Stimulated activated CD4-positive, alpha-beta T cell treated with anti-CD3 and anti-CD28 coated beads, Interleukin-4, amount 100 ng/mL, for 48 hours (primary cell): Measurements from ENCODE around the gene CXCL3.

Source experiments
- DNase-seq, 2 donors: peaks; one replicate each; pipeline ENCODE4 v3.0.0-alpha.2; 2020; ENCODE audit warnings: low read depth in 2 of 2

The CXCL3 gene

DNA sequence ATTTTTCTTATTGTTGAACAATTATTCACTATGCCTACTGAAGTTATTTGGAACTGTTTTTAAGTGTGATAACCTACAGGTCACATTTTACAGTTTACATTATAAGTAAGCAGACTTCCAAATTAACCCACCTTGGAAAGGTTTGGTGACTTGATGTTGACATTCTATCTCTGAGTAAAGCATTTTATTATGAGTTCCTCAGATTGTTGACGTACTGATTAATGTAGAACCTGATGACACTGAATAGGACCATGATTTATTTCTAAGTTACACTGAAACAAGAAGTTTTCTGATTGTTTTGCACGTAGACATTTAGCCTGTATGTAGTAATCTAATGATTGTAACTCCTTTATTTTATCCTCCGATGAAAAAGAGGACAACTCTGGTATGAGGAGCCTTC lies 17.0 kb upstream of the CXCL3 start:
- no peak for DNase-seq

DNA sequence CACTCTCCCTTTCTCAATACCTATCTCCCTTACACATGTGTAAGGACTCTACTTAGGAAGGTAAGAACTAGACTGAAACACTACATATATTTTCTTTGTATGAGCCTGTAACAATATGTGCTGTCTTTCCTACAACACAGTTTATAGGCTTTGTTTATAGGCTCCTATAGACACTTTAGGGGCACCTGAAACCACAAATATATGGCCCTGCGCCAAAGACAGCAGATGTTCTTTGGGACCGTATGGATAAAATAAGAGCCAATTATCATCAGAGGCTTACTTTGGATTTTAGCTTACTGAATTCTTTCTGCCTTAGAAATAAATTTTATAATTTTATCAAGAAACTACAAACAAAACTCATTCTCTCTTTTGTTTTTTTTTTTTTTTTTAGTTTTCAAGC lies 16.6 kb upstream of the CXCL3 start:
- no peak for DNase-seq

GRCh38 chr4:74054483-74055047 lies 16.1 kb upstream of the CXCL3 start:
- no peak for DNase-seq

GRCh38 chr4:74047152-74047551 lies 8.7 kb upstream of the CXCL3 start:
- no peak for DNase-seq

DNA sequence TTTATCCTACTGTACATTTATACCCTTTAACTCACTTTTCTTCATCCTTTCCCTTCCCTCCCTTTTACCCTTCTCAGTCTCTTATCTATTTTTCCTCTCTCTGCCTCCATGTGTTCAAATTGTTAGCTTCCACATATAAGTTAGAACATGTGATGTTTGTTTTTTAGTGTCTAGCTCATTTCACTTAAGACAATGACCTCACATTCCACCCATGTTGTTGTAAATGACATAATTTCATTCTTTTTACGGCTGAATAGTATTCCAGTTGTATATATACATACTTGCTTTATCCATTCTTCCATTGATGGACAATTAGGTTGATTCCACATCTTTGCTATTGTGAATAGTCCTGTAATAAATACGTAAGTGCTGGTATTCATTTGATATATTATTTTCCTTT lies 7.3 kb upstream of the CXCL3 start:
- DNase-seq, result no peak

DNA sequence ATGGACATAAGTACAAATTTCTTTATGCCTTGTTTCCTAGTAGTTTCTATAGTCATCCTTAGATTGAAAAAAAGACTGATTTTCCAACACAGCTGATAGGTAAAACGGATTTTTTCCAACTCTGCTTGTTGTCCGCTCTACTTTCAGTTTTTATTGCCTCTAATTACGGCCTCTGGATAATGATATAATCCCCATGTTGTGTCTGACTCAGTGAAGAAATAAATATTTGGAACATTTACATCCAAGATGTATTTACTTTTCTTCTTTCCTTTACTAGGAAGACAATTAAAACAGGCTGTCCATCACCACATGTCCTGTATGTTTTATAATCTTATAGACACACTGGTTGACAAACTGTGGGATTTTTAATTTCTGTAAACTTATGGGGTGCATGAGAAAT lies 6.8 kb upstream of the CXCL3 start:
- no peak for DNase-seq

GRCh38 chr4:74044677-74045076 lies 6.2 kb upstream of the CXCL3 start:
- DNase-seq, result no peak

- DNase-seq, result no peak
Measured at GRCh38 chr4:74042681-74043080, 4.2 kb upstream of the CXCL3 start.

DNA sequence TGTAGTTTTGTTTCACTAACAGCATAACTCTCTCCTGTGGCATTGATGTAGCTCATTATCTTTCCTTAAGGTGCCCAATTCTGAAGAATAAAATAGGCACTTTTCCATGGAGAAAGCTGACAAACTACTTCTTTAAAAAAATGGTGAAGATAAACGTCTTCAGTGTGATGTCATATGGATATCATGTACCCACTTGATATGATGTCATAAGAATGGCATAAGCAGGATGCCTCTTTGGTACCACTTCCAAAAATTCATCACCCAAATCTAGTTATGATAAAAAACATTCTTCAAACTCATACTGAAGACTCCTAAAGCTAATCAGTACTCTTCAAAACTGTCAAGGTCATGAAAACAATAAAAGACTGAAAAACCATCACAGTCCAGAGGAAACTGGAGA lies 2.9 kb upstream of the CXCL3 start:
- DNase-seq, result no peak

DNA sequence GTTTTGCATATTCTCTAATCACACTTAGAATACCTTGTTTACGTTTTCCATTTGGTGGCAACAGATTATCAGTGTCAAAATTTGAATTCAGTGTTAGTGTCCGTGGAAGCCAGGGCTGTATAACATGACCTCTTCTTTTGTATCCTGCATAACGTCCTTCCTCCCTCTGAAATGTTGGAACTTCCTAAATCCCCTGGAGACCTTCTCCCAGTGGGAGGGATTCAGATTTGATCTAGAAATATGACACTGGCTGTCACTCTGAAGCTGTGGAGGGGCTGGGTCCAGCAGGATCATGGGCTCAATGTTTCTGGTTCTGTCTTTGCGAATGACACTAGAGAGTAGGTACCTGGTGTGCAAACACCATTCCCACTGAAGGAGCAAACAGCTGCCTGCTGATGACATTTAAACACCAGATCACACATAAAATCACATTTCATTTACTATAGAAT lies 850 bp upstream of the CXCL3 start:
- no peak for DNase-seq

GRCh38 chr4:74038086-74038424 lies 434 bp downstream of the CXCL3 start:
- no peak for DNase-seq

DNA sequence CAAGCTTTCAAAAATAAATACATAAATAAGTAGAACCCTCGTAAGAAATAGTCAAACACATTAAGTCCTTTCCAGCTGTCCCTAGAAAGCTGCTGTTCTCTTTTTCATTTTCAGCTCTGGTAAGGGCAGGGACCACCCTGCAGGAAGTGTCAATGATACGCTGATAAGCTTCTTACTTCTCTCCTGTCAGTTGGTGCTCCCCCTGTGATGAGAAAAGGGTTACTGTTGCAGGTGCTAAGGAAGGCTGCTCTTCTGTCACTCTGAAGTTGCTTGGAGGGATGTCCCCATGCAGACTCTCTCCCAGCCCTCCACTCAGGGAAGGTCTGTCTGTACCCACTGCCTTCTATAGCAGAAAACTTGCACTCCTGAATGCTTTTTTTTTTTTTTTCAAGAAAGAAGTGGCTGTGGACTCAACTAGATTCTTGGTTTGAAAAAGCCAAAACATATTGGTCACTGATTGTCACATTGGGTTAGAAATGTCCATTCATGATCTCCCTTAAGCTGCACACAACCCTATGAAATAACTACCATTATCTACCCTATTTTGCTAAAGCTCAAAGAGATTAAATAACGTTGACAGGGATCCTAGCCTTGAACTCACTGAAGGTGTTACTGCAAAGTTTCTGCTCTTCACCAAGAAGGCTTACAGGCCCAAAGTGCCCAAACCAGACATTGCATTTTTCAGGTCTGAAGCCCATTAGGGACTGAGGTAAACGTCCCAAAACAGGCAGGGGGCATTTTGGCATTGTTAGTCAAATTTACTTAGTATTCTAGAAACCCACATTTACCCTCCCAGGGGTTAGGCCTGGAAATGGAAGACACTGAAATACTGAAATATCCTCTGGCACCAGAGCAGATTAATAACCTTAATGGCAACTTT lies 1.2 kb downstream of the CXCL3 start:
- no peak for DNase-seq

DNA sequence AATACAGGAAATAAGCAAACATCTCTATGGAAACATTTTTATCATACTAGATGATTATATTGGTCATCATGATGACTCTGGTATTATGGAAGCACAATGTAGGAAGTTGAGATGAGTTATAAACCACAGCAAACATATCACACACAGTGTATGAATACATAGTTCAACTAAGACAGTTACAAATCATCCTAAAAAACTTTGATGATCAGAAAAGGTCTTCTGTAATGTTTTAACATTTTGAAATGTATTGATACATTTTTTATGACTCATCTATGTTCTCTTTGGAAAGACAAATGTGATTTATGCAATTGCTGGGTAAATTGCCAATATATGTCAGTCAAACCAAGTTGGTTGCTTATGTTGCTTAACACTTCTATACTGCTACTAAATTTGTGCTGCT lies 4.8 kb downstream of the CXCL3 start:
- DNase-seq, result no peak

- no peak for DNase-seq
Measured at GRCh38 chr4:74032064-74032463, 6.4 kb downstream of the CXCL3 start.

GRCh38 chr4:74031576-74031975 lies 6.9 kb downstream of the CXCL3 start:
- DNase-seq, result no peak

DNA sequence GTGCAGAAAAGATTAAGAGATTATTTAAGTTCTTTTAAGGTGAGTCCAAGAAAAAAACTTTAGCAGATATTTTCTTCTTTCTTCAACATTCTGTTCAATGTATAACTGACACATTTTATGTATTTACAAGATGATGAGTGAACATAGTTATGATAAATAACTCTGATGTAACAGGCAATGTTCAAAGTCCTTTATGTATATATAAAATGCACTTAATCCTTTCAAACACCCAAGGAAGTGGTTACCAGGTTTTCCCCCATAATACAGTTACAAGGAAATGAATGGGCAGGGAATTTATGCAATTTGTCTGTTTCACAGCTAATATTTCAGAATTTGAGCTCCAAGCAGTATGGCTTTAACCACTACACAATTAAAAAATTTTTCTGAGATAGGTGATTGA lies 8.2 kb downstream of the CXCL3 start:
- no peak for DNase-seq

DNA sequence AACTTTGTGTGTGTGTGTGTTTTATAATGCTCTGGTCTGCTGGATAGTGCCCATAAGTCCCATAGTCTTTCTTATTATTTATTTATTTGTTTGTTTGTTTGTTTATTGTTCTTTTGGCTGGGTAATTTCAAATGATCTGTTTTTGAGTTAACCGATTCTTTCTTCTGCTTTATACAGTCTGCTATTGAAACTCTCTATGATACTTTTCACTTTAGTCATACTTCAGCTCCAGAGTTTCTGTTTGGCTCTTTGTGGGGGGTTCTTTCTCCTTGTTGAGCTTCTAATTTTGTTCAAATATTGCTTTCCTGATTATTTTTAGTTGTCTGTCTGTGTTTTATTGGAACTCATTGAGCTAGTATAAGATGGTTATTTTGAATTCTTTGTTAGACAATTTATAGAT lies 10.0 kb downstream of the CXCL3 start:
- DNase-seq, result no peak

- DNase-seq, result no peak
Measured at GRCh38 chr4:74023709-74024108, 14.8 kb downstream of the CXCL3 start.

GRCh38 chr4:74021601-74022000 lies 16.9 kb downstream of the CXCL3 start:
- no peak for DNase-seq

GRCh38 chr4:74018771-74019170 lies 19.7 kb downstream of the CXCL3 start:
- no peak for DNase-seq

GRCh38 chr4:74018116-74018515 lies 20.4 kb downstream of the CXCL3 start:
- DNase-seq, result no peak

GRCh38 chr4:74016068-74016467 lies 22.4 kb downstream of the CXCL3 start:
- DNase-seq, result no peak

GRCh38 chr4:74015126-74015780 lies 23.2 kb downstream of the CXCL3 start:
- no peak for DNase-seq
